Activated CD4-positive, alpha-beta T cell treated with anti-CD3 and anti-CD28 coated beads for 4 hours (primary cell): ENCODE measurements around the gene SCAMP5.
A peak's percentile ranks its signal among the peaks of the same experiment; 100 is the strongest.

Source experiments
- DNase-seq, 2 donors: peaks; one replicate each; pipeline ENCODE4 v3.0.0-alpha.2; 2020

SCAMP5 gene

DNA sequence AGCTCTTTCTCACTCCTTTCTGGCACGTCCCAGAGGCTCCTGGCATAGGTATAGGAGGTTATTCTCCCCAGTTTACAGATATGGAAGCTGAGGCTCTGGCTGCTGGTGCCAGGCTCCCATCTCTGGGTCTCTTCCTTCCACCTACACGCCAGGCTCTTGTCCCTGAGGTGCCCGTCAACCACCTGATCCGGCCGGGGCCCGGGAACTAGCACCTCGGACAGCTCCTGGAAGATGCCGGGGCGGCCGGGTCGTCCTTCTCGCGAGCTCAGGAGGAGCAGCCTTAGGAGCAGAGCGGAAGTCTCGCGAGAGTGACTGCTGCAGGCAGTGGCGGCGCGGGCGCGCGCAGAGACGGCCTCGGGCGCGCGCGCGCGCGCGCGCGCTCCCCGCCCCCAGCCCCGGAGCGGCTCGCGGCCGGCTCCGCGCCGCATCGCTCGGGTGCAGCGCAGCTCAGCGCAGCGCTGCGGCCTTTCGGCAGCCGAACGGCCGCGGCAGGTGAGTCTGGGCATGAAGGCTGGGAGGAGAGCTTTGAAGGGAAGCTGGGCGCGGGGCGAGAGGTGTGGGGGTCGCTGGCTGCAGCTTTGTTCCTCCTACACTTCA, at the start of gene SCAMP5:
SCAMP5 (plus strand) TSS at position 382 of the 597 bp plus-strand sequence. CDS start 16,277 bp downstream, outside the sequence.
- peak; percentile 87 to 93 for DNase-seq

GRCh38 chr15:74950078-74950908, 45.1 kb upstream of the SCAMP5 start:
- peak; percentile 62 to 83 for DNase-seq

DNA sequence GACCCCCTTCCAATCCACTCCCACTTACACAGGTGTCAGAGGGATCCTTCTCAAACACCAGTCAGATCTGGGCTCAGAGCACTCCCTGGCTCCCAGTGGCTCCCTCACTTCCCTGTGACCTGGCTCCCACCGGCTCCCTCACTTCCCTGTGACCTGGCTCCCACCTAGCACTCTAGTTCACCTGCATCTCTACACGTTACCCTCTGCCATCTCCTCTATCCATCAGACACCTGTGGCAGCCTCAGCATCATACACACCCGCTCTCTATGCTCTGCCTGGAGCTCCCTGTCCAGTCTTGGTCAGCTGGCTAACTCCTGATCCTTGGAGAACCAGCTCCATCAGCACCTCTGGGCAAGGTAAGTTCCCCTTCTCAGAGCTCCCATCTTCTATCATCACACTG, 44.4 kb upstream of the SCAMP5 start:
- no peak for DNase-seq

DNA sequence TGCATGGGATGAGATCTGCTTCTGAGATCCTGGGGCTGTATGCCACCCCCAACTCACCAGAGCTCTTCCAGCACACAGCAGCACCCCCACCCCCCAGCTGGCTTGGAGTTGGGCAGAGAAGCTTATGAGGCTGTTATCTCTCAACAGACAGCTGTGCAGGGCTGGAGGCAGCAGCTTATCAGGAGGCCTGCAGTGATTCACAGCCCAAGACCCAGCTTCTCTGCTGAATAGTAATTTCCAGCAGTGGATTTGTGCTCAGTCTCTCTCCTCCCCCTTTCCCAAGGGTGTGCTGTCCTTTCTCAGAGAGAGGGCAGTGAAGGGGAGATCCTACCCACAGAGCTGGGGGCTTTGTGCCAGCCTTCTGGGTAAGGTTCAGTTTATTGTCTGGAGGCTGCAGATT, 40.8 kb upstream of the SCAMP5 start:
- DNase-seq: no peak

DNA sequence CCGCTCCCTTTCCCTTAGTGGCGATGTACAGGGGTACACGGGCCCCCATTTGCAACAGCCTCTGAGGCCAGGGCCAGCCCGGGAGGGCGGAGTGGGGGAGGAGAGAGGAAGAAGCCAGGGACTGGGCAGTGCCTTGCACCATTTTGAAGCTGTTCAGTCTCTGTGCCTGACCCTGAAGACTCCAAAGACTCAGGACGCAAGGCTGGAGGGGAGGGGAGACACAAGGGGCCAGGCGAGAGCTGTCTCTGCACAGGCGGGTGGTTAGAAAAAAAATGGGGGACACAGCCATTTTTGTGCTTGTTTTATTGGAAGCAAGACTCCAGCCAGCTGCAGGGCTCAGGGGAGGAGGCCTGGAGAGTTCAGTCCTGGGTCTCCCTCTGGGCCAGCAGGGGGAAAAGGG, 40.3 kb upstream of the SCAMP5 start:
- no peak for DNase-seq

DNA sequence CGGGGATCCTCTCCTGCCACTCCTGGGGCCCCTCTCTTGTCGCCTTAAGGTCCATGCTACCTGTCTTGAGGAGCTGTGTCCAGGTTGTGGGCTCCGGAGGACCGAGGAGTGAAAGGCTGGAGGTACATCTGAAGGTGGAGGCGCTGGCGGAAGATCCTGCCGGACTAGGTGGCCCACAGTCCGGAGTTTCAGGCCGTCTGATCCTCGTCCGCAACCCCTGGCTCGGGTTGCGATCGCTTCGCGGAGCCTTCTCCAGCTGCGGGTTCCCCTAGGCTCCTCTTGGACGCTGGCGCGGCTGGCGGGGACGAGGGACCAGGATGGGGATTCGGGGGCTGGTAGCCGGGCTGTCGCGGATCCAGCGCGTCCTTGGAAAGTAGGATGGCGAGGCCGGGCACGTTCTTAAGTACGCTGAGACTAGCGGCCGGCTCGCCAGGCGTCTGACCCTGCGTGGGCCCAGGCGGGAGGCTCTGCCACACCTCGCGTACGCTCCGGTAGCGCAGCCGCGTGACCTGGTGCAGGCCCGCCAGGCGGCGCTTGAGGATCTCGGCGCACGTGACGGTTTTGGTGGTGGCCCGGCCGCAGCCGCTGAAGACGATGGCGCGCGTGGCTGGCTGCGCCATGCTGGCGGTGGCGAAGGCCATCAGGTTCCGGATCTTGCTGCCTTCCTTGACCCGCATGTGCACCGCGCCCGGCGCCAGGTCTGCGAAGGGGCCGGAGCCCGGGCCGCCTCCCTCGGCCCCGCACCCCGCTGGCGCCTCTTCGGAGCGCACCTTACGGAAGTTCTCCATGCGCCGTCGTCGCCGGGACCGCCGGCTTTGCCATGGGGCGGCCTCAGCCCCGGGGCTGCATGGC, 39.3 kb upstream of the SCAMP5 start:
- DNase-seq: peak; percentile 67 to 71

GRCh38 chr15:74956648-74957475, 38.5 kb upstream of the SCAMP5 start, which contains the start of gene RPP25:
TSS of gene RPP25 (minus strand) at chr15:74956772. CDS start at chr15:74956583, 189 bp downstream.
- peak; percentile 67 to 71 for DNase-seq

DNA sequence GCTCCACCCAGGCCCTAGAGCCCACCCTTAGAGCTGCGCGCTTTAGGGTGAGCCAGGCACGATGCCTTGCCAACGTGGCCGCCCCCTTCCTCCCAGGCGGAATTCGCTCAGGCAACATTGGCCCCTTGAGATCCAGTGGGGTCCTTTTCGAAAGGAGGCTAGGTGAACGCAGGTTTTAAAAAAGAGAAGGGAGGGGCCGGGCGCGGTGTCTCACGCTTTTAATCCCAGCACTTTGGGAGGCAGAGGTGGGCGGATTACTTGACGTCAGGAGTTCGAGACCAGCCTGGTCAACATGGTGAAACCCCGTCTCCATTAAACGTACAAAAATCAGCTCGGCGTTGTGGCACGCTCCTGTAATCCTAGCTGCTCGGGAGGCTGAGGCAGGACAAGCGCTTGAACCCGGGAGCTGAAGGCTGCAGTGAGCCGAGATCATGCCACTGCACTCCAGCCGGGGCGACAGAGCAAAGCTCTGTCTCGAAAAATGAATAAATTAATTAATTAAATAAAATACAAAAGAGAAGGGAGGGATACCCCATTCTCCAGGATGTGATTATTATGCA, 37.8 kb upstream of the SCAMP5 start:
- no peak for DNase-seq

GRCh38 chr15:74958320-74958907, 36.9 kb upstream of the SCAMP5 start:
- DNase-seq: peak in 1 of 2 donors; percentile 7

DNA sequence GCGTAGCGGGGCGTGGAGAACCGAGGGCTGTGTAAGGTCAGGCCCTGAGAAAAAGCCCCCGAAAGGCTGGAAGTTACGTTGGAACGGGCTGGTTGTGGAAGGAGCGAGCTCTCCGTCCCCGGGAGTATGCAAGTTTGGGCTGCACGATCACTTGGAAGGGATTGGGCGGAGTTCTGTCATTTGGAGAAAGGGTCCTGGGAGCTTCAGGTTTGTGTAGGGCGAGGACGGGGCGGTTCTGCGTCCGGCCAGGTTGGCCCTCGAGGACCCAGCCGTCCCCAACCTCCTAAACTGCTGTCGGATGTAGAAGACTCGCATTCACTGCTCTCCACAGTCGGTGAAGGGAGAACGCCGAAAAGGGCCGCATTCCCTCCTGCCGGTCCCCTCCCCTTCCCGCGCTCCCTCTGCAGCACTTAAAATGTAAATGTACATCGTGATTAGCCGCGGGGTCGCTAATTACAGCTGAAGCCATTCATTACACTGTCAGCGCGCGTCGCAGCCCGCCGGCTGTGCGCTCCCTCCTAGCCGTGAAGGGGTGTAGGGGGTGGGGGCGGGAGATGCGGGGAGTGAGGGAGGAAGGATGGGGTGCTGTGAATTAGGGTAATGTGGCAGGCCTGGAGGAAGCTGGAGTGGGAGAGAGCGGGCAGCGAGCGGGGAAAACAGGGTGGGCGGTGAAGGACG, 36.3 kb upstream of the SCAMP5 start:
- no peak for DNase-seq

DNA sequence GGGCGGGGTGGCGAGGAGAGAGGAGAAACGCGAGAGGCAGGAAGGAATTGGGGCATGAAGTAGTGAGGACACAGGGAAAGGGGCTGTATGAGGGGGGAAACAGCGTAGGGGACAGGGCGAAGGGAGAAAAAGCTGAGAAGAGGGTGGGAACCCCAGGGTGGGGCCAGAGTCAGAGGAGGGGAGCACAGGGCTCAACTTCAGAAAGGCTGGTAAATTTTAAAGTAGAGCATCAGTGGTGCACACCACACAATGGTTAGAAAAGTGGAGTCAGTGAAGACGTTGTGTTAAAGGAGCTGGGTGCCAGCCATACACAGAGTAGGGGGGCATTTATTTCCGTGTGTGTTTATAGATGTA, 35.8 kb upstream of the SCAMP5 start:
- DNase-seq: no peak

GRCh38 chr15:74960286-74960685, 35.1 kb upstream of the SCAMP5 start:
- DNase-seq: no peak

DNA sequence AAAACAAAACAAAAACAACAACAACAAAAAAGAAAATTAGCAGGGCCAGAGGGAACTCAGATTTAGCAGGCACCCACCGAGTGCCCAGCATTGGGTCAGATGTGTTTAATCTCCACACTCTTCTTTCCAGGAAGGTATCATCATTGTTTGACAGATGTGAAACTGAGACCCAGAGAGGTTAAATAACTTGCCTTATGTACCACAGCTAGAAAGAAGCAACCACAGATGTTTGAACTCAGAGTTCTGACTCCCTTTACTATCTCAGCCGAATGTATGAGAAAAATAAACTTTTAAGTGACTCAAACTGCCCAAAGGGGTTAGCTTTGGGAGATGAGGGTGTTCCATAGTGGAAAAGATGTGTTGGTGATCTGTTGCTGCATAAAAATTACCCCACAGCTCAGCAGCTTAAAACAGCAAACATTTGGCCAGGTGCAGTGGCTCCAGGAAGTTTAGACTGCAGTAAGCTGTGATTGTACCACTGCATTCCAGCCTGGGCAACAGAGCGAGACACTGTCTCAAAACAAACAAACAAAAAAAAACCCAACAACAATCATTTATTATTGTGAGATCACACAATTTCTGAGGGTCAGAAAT, 34.3 kb upstream of the SCAMP5 start:
- DNase-seq: no peak

DNA sequence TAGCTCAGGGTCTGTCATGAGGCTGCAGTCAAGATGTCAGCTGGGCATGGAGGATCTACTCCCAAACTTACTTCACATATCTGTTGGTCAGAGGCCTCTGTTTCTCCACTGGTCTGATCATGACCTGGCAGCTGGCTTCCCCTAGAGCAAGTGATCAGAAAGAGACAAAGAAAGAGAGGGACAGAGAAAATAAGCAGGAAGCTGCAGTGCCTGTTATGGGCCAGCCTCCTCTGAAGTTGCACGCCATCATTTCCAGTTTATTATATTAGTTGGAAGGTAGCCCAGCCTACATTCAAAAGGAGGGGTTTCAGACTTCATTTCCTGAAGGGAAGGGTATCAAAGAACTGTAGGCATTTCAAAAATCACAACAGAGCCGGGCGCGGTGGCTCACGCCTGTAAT, 33.7 kb upstream of the SCAMP5 start:
- no peak for DNase-seq

GRCh38 chr15:74962219-74962618, 33.1 kb upstream of the SCAMP5 start:
- DNase-seq: no peak

- no peak for DNase-seq
Observed at GRCh38 chr15:74962671-74963070, 32.7 kb upstream of the SCAMP5 start.

GRCh38 chr15:74963213-74963612, 32.1 kb upstream of the SCAMP5 start:
- DNase-seq: no peak

DNA sequence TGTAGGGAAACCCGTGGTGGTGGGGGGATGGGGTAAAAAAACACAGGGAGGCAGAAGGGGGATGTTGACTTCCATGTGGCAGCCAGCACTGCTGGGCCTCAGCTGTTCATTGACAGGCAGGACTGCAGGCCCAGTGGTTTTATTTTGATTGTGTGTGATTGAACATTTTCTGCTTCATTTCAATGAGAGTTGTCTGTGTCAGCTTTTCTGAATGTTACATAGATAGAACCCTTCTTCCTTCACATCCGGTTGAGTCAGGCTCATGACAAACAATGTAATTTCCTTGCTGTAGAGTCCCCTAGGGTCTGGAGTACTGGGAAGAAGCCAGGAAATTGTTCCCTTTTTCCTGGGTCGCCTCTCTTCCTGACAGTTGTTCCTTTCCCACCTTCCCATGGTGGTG, 30.6 kb upstream of the SCAMP5 start:
- DNase-seq: no peak

- DNase-seq: no peak
Observed at GRCh38 chr15:74967670-74968069, 27.7 kb upstream of the SCAMP5 start.

- no peak for DNase-seq
Observed at GRCh38 chr15:74976159-74976558, 19.2 kb upstream of the SCAMP5 start.

GRCh38 chr15:74977599-74977998, 17.8 kb upstream of the SCAMP5 start:
- DNase-seq: no peak
